Endometrium (tissue), 2 donors: ENCODE results near the gene AUTS2.
"Not testable (repeated sequence)": the region's sequence is repeated elsewhere in the genome, so short reads cannot be mapped to it uniquely, and the experiment has no call there.

Experiments used
- FAIRE-seq: peaks from 2 replicates; lab custom pipeline; 2012; peaks lifted over from hg19 to GRCh38; lab: Jason Lieb, UNC
- donor health status: control.
- donor health status: control.

AUTS2 gene

GRCh38 chr7:70717553-70718329 lies 1119.5 kb downstream of the AUTS2 start:
- FAIRE-seq: no peak

- no peak for FAIRE-seq
Observed at GRCh38 chr7:70719125-70719524, 1120.8 kb downstream of the AUTS2 start.

- FAIRE-seq: no peak
Observed at GRCh38 chr7:70720191-70720873, 1122.1 kb downstream of the AUTS2 start.

GRCh38 chr7:70721500-70721899 lies 1123.2 kb downstream of the AUTS2 start:
- FAIRE-seq: no peak

- FAIRE-seq: no peak
Observed at GRCh38 chr7:70723339-70723738, 1125.1 kb downstream of the AUTS2 start.

- no peak for FAIRE-seq
Observed at GRCh38 chr7:70725448-70725847, 1127.2 kb downstream of the AUTS2 start.

GRCh38 chr7:70726294-70726693 lies 1128.0 kb downstream of the AUTS2 start:
- no peak for FAIRE-seq

- no peak for FAIRE-seq
Observed at GRCh38 chr7:70726951-70727378, 1128.7 kb downstream of the AUTS2 start.

GRCh38 chr7:70727861-70728260 lies 1129.6 kb downstream of the AUTS2 start:
- FAIRE-seq: no peak

GRCh38 chr7:70728872-70729552 lies 1130.7 kb downstream of the AUTS2 start:
- FAIRE-seq: no peak

- not testable (repeated sequence) for FAIRE-seq
Observed at GRCh38 chr7:70729553-70730157, 1131.4 kb downstream of the AUTS2 start.

GRCh38 chr7:70730451-70731110 lies 1132.3 kb downstream of the AUTS2 start:
- no peak for FAIRE-seq

- no peak for FAIRE-seq
Observed at GRCh38 chr7:70733090-70733489, 1134.8 kb downstream of the AUTS2 start.

- no peak for FAIRE-seq
Observed at GRCh38 chr7:70734411-70734810, 1136.1 kb downstream of the AUTS2 start.

GRCh38 chr7:70735313-70735712 lies 1137.0 kb downstream of the AUTS2 start:
- no peak for FAIRE-seq

- FAIRE-seq: no peak
Observed at GRCh38 chr7:70736715-70737460, 1138.6 kb downstream of the AUTS2 start.

- no peak for FAIRE-seq
Observed at GRCh38 chr7:70738151-70738885, 1140.0 kb downstream of the AUTS2 start.

GRCh38 chr7:70739646-70740210 lies 1141.5 kb downstream of the AUTS2 start:
- FAIRE-seq: no peak

- no peak for FAIRE-seq
Observed at GRCh38 chr7:70741666-70742065, 1143.4 kb downstream of the AUTS2 start.
